Nephron progenitor cell (in vitro differentiated cells): Measurements from ENCODE around the gene RORB.
A peak's percentile ranks its signal among the peaks of the same experiment; 100 is the strongest.

Experiments used
- DNase-seq: peaks from one replicate; pipeline ENCODE4 v3.0.0; 2021
- H3K27ac Mint-ChIP-seq: 2 replicates; pipeline ENCODE4 v1.8.0; 2021; ENCODE audit warnings: mild to moderate bottlenecking, moderate library complexity, mixed read lengths
- H3K27me3 Mint-ChIP-seq: 2 replicates; pipeline ENCODE4 v1.8.0; 2021; ENCODE audit warnings: mild to moderate bottlenecking, low read depth, mixed read lengths; ENCODE audit not compliant: poor library complexity
- H3K36me3 Mint-ChIP-seq: 2 replicates; pipeline ENCODE4 v1.8.0; 2021; ENCODE audit warnings: low read depth, mixed read lengths
- H3K4me1 Mint-ChIP-seq: 2 replicates; pipeline ENCODE4 v1.8.0; 2021; ENCODE audit warnings: mixed read lengths
- H3K4me3 Mint-ChIP-seq: 2 replicates; pipeline ENCODE4 v1.8.0; 2021; ENCODE audit warnings: mild to moderate bottlenecking, moderate library complexity, mixed read lengths
- H3K9me3 Mint-ChIP-seq: 2 replicates; pipeline ENCODE4 v1.8.0; 2021; ENCODE audit warnings: mild to moderate bottlenecking, moderate library complexity, mixed read lengths
- CTCF ChIP-seq: fragments of 200-600 bp; sonication (generic); IDR thresholded peaks from 2 replicates; pipeline ENCODE4 v1.5.0; 2021; ENCODE audit warnings: antibody characterized with exemption

The RORB gene

DNA sequence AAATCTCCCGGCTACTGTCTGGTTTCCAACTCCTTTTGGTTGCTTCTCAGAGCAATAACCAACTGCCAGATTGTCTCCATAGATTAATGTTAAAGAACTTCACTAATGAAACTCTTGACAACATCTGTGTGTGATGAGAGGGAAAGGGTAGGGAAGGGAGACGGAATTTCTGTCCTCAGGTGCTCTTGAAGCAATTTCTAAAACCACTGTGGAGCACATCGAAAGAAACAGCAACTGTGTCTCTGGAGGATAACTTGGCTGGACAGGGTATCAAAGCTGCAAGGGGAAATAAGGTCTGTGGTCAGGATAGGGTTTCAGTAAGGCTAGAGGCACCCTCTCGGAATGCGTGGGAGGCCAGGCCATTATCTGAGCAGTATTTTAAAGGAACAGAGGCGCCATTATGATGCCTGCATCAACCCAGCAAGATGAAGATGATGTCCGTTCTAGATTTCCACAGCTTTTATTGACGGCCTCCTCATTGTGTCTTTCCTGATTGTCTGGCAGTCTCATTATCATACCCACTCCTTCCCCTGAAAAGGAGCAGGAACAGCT is 76.6 kb downstream of the RORB start:
- peak; percentile 33 for DNase-seq
- H3K4me1 Mint-ChIP-seq: peaks cover 43% of the 10 kb centered on the region
- peak overlapping the region; percentile 62 for H3K27ac Mint-ChIP-seq

GRCh38 chr9:74576176-74576575 is 79.0 kb downstream of the RORB start:
- DNase-seq: no peak
- TF ChIP-seq CTCF: no peak
- H3K27me3 Mint-ChIP-seq: peaks cover 3% of the 10 kb centered on the region
- no peak overlapping the region for H3K27ac Mint-ChIP-seq
- no peak overlapping the region for H3K4me3 Mint-ChIP-seq
- H3K9me3 Mint-ChIP-seq: no peaks in the 10 kb centered on the region
- H3K4me1 Mint-ChIP-seq: peaks cover 40% of the 10 kb centered on the region
- no peaks in the 10 kb centered on the region for H3K36me3 Mint-ChIP-seq

More for the DNA sequence above, 76.6 kb downstream of the RORB start:
- no peaks in the 10 kb centered on the region for H3K9me3 Mint-ChIP-seq
- H3K27me3 Mint-ChIP-seq: peaks cover 3% of the 10 kb centered on the region
- no peak for TF ChIP-seq CTCF
- no peaks in the 10 kb centered on the region for H3K36me3 Mint-ChIP-seq
- H3K4me3 Mint-ChIP-seq: peak overlapping the region; percentile 10

DNA sequence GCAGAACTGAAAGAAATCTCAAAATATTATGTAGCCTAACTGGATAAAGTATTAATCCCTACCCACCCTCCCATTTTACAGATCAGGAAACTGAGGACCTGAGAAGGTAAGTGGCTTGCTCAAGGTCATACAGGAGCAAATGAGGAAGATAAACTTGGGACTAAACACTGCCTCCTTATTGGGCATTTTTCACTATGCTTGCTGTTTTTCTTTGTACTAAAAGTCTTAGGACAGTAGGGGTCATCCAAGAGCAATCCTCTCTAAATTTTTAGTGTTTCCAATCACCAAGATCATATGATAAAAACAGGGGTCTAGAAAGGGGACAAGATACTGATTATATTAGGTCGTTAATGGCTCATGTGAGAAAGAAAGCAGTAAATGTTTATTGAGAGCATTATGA is 80.8 kb downstream of the RORB start:
- Mint-ChIP-seq H3K4me1 (peaks cover 24% of the 10 kb centered on the region), H3K36me3 (no peaks in the 10 kb centered on the region), H3K27ac (no peak overlapping the region), H3K27me3 (peaks cover 3% of the 10 kb centered on the region), H3K9me3 (no peaks in the 10 kb centered on the region), H3K4me3 (no peak overlapping the region)
- TF ChIP-seq CTCF: peak; percentile 45
- no peak for DNase-seq

GRCh38 chr9:74589576-74589975 is 92.4 kb downstream of the RORB start:
- Mint-ChIP-seq H3K36me3 (no peaks in the 10 kb centered on the region), H3K4me3 (no peak overlapping the region), H3K9me3 (no peaks in the 10 kb centered on the region)

DNA sequence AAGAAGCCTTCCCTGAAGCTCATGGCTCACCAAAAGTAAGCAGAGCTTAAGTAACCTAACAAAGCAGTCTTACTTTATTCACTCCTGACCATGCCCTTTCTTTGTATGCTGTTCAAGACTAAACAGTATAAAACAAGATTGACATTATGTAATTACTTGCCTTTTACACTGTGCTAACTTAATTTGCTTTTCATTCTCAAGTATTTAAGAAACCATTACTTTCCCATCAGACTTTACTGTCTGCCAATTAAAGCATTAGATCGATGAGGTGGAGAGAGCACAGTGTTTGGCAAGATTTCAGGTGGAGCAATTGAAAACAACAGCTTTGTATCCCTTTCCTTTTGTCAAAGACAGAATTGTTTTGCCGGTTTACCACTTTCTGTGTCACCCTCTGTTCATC is 98.2 kb downstream of the RORB start:
- no peaks in the 10 kb centered on the region for H3K9me3 Mint-ChIP-seq
- DNase-seq: no peak
- H3K4me1 Mint-ChIP-seq: no peaks in the 10 kb centered on the region
- H3K27me3 Mint-ChIP-seq: no peaks in the 10 kb centered on the region
- TF ChIP-seq CTCF: no peak
- H3K4me3 Mint-ChIP-seq: no peak overlapping the region
- no peaks in the 10 kb centered on the region for H3K36me3 Mint-ChIP-seq
- no peak overlapping the region for H3K27ac Mint-ChIP-seq

More at GRCh38 chr9:74589576-74589975, 92.4 kb downstream of the RORB start:
- Mint-ChIP-seq H3K27me3 (no peaks in the 10 kb centered on the region), H3K4me1 (no peaks in the 10 kb centered on the region), H3K27ac (no peak overlapping the region)
- no peak for DNase-seq
- no peak for TF ChIP-seq CTCF

DNA sequence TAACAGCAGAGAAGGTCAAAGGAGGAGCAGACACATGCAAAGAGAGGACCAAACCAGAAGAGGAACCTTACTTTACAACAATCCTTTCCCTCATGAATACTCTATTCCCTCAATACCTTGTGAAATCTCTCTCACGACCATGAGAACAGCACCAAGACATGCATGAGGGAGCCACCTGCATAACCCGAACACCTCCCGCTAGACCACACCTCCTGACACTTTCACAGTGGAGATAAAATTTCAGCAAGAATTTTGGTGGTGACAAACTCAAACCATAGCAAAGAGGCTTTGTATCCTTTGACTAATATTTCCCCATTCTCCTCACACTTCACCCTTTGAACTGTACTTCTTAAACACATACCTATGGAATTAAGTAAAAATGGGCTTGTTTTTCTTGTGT is 101.7 kb downstream of the RORB start:
- H3K4me3 Mint-ChIP-seq: no peak overlapping the region
- H3K27ac Mint-ChIP-seq: no peak overlapping the region

More for the DNA sequence above, 101.7 kb downstream of the RORB start:
- Mint-ChIP-seq H3K36me3 (no peaks in the 10 kb centered on the region), H3K4me1 (no peaks in the 10 kb centered on the region), H3K27me3 (peaks cover 5% of the 10 kb centered on the region), H3K9me3 (no peaks in the 10 kb centered on the region)
- TF ChIP-seq CTCF: no peak
- no peak for DNase-seq
